HepG2 (cell line): ENCODE measurements around the gene FRRS1. TPM values are rescaled to one million over a fixed set of nuclear protein-coding genes. Genes with fewer than 3 reads are reported as not detected.

ENCODE experiments used
- CHD4 ChIP-seq: fragments of 200-600 bp; sonication (generic); IDR thresholded peaks from 2 replicates; pipeline ENCODE4 v1.7.0; 2017; ENCODE audit warnings: mild to moderate bottlenecking, low read length, borderline replicate concordance
- DNMT1 ChIP-seq: sonication (generic); formaldehyde crosslinking; IDR thresholded peaks from 2 replicates; pipeline ENCODE4 v1.5.1; 2020; ENCODE audit warnings: mild to moderate bottlenecking, missing genetic modification reagents
- FOXJ3 ChIP-seq: sonication (generic); formaldehyde crosslinking; IDR thresholded peaks from 2 replicates; pipeline ENCODE4 v1.4.0; 2020; ENCODE audit warnings: missing genetic modification reagents, mild to moderate bottlenecking, borderline replicate concordance
- FOXO1 ChIP-seq: sonication (generic); formaldehyde crosslinking; IDR thresholded peaks from 2 replicates; pipeline ENCODE4 v1.4.0; 2020; ENCODE audit warnings: missing genetic modification reagents
- HMG20A ChIP-seq: IDR thresholded peaks from 2 replicates; pipeline ENCODE4 v1.6.1; 2016; ENCODE audit warnings: borderline replicate concordance
- HNRNPH1 ChIP-seq: fragments of 200-400 bp; formaldehyde crosslinking; optimal IDR thresholded peaks from 2 replicates; pipeline ENCODE3; 2017; ENCODE audit warnings: mild to moderate bottlenecking, low read depth, low read length
- KLF9 ChIP-seq: IDR thresholded peaks from 2 replicates; pipeline ENCODE4 v1.6.1; 2016; ENCODE audit warnings: low read depth
- NFIB ChIP-seq: sonication (generic); formaldehyde crosslinking; IDR thresholded peaks from 2 replicates; pipeline ENCODE4 v1.9.0; 2021; ENCODE audit warnings: missing genetic modification reagents, mild to moderate bottlenecking, borderline replicate concordance
- NFIC ChIP-seq: IDR thresholded peaks from 2 replicates; pipeline ENCODE4 v1.6.1; 2012; ENCODE audit warnings: mild to moderate bottlenecking, low read length, inconsistent platforms
- PPARG ChIP-seq: conservative IDR thresholded peaks from 2 replicates; pipeline ENCODE4 v1.6.1; 2016; ENCODE audit warnings: missing biosample characterization, missing genetic modification reagents
- SALL1 ChIP-seq: sonication (generic); formaldehyde crosslinking; IDR thresholded peaks from 2 replicates; pipeline ENCODE4 v1.8.0; 2022; ENCODE audit warnings: mild to moderate bottlenecking, missing genetic modification reagents
- SOX13 ChIP-seq, 3 experiments: fragments of 450-650 bp in 1 of 3; sonication (generic) in 1 of 3; formaldehyde crosslinking in 1 of 3; IDR thresholded peaks in 2 of 3; conservative IDR thresholded peaks in 1 of 3; 2 replicates each; pipeline versions ENCODE4 v1.5.0 to v1.6.1; 2016 to 2020; ENCODE audit warnings: antibody characterized with exemption in 1 of 3, mild to moderate bottlenecking in 1 of 3, missing compliant biosample characterization in 1 of 3, missing genetic modification reagents in 1 of 3, moderate library complexity in 1 of 3
- STAG1 ChIP-seq: sonication (generic); formaldehyde crosslinking; IDR thresholded peaks from 2 replicates; pipeline ENCODE4 v1.4.0; 2020; ENCODE audit warnings: missing genetic modification reagents
- TOE1 ChIP-seq: sonication (generic); formaldehyde crosslinking; IDR thresholded peaks from 2 replicates; pipeline ENCODE4 v1.4.0; 2020; ENCODE audit warnings: mild to moderate bottlenecking, missing genetic modification reagents
- TRIM24 ChIP-seq: sonication (generic); formaldehyde crosslinking; IDR thresholded peaks from 2 replicates; pipeline ENCODE4 v1.8.0; 2022; ENCODE audit warnings: mild to moderate bottlenecking, missing genetic modification reagents
- ZFP36L2 ChIP-seq: sonication (generic); formaldehyde crosslinking; IDR thresholded peaks from 2 replicates; pipeline ENCODE4 v1.4.0; 2020; ENCODE audit warnings: missing genetic modification reagents
- ZKSCAN8 ChIP-seq: IDR thresholded peaks from 2 replicates; pipeline ENCODE4 v1.6.1; 2016; ENCODE audit warnings: borderline replicate concordance, missing genetic modification reagents, missing compliant biosample characterization
- ZNF335 ChIP-seq: sonication (generic); formaldehyde crosslinking; IDR thresholded peaks from 2 replicates; pipeline ENCODE4 v1.4.0; 2020; ENCODE audit warnings: missing genetic modification reagents
- ZNF850 ChIP-seq: sonication (generic); formaldehyde crosslinking; conservative IDR thresholded peaks from 2 replicates; pipeline ENCODE4 v1.9.0; 2021; ENCODE audit warnings: mild to moderate bottlenecking, missing genetic modification reagents
- ZSCAN30 ChIP-seq: sonication (generic); formaldehyde crosslinking; IDR thresholded peaks from 2 replicates; pipeline ENCODE4 v1.5.0; 2020; ENCODE audit warnings: mild to moderate bottlenecking, missing genetic modification reagents
- polyA plus RNA-seq, 8 experiments: library from polyadenylated mRNA; depleted of rRNA in 3 of 8; stranded (reverse) in 7 of 8; unstranded in 1 of 8; fragments of >200 nt; fragmentation: Illumina TruSeq in 4 of 8; extraction: Trizol in 4 of 8; gene quantifications; 2 replicates each; pipeline versions ENCODE4 v1.2.1 to v1.2.3, GENCODE V29; 2011 to 2016; ENCODE audit warnings: low read depth in 4 of 8, missing spikeins in 1 of 8, mixed read lengths in 1 of 8; ENCODE audit not compliant: insufficient read depth in 1 of 8
- total RNA-seq, 5 experiments: library from RNA; depleted of rRNA; stranded (reverse); fragments of >200 nt; fragmentation: Illumina TruSeq; extraction: Trizol; gene quantifications; 2 replicates each; pipeline ENCODE4 v1.2.3, GENCODE V29; 2016; ENCODE audit warnings: low read depth in 1 of 5
- TF ChIP-seq, protein P1 (sequence below): sonication (generic); formaldehyde crosslinking; IDR thresholded peaks from 2 replicates; pipeline ENCODE4 v1.4.0; 2020; ENCODE audit warnings: missing genetic modification reagents
- TF ChIP-seq, protein P2 (sequence below): sonication (generic); formaldehyde crosslinking; IDR thresholded peaks from 2 replicates; pipeline ENCODE4 v1.8.1; 2023; ENCODE audit warnings: mild to moderate bottlenecking, missing genetic modification reagents
- TF ChIP-seq, protein P3 (sequence below): sonication (generic); formaldehyde crosslinking; IDR thresholded peaks from 2 replicates; pipeline ENCODE4 v1.5.0; 2020; ENCODE audit warnings: missing genetic modification reagents, mild to moderate bottlenecking, borderline replicate concordance
- TF ChIP-seq, protein P4 (sequence below): sonication (generic); formaldehyde crosslinking; IDR thresholded peaks from 2 replicates; pipeline ENCODE4 v1.9.0; 2021; ENCODE audit warnings: missing genetic modification reagents, mild to moderate bottlenecking, borderline replicate concordance

Gene FRRS1
- total and polyA plus RNA-seq, 2 of the 13 experiments (the other 11 are each of a cell fraction or from before 2014, with no cell fraction given) = 22.6 to 23.4 TPM

DNA sequence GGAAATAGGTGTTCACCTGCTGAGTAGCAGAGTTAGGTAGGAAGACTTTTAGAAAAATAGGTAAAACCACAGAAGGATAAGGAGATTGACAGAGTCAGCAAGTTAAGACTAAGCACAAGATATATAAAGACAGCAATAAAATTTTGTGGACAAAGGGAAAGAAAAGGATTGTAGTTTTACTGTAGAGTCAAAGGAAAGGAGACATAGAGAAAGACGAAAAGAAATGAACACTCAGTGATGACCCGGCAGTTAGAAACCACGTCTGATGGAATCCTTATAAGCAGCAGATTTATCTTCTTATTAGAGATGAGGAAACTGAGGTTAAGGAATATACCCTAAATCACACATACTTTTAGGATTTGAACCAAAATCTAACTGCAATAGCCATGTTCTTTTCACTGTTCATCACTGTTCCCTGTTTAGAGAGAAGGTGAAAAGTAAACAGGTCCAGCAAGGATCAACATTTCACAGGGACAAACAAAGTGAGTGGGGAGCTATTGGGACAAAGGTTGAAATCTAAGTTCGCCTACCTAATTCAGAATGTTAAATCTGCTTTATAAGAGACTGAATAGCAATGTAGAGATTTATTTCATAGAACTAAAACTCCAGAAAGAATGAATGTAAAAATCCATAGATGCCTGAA, 6.8 kb downstream of the FRRS1 start (continued):
- TF ChIP-seq, protein P1, sequence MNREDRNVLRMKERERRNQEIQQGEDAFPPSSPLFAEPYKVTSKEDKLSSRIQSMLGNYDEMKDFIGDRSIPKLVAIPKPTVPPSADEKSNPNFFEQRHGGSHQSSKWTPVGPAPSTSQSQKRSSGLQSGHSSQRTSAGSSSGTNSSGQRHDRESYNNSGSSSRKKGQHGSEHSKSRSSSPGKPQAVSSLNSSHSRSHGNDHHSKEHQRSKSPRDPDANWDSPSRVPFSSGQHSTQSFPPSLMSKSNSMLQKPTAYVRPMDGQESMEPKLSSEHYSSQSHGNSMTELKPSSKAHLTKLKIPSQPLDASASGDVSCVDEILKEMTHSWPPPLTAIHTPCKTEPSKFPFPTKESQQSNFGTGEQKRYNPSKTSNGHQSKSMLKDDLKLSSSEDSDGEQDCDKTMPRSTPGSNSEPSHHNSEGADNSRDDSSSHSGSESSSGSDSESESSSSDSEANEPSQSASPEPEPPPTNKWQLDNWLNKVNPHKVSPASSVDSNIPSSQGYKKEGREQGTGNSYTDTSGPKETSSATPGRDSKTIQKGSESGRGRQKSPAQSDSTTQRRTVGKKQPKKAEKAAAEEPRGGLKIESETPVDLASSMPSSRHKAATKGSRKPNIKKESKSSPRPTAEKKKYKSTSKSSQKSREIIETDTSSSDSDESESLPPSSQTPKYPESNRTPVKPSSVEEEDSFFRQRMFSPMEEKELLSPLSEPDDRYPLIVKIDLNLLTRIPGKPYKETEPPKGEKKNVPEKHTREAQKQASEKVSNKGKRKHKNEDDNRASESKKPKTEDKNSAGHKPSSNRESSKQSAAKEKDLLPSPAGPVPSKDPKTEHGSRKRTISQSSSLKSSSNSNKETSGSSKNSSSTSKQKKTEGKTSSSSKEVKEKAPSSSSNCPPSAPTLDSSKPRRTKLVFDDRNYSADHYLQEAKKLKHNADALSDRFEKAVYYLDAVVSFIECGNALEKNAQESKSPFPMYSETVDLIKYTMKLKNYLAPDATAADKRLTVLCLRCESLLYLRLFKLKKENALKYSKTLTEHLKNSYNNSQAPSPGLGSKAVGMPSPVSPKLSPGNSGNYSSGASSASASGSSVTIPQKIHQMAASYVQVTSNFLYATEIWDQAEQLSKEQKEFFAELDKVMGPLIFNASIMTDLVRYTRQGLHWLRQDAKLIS (CRISPR knock-in tag) = no peak
- TF ChIP-seq SALL1 (CRISPR knock-in tag) (no peak; the same call in 1 of the 2 replicates), NFIC (peak; percentile 61; the same call in 1 of the 2 replicates), DNMT1 (CRISPR knock-in tag) (no peak), CHD4 (no peak), SOX13 (IDR thresholded peaks at IDR 0.05) (no peak), SOX13 (CRISPR knock-in tag; conservative IDR thresholded peaks at IDR 0.05 in 1 of 2, IDR thresholded peaks at IDR 0.05 in 1 of 2) (peak in 1 of 2 experiments; percentile 72; a peak in 2 of 4 replicates), PPARG (CRISPR knock-in tag) (peak; percentile 98), HMG20A (CRISPR knock-in tag) (peak; percentile 22; the same call in 1 of the 2 replicates), STAG1 (no peak), NFIB (no peak), FOXO1 (CRISPR knock-in tag) (peak; percentile 48; the same call in 1 of the 2 replicates), HNRNPH1 (no peak), ZKSCAN8 (no peak), ZNF335 (no peak), TRIM24 (CRISPR knock-in tag) (no peak), ZNF850 (CRISPR knock-in tag) (no peak), FOXJ3 (CRISPR knock-in tag) (no peak), ZSCAN30 (CRISPR knock-in tag) (no peak), ZFP36L2 (no peak), TOE1 (CRISPR knock-in tag) (no peak), KLF9 (no peak)
- TF ChIP-seq, protein P2, sequence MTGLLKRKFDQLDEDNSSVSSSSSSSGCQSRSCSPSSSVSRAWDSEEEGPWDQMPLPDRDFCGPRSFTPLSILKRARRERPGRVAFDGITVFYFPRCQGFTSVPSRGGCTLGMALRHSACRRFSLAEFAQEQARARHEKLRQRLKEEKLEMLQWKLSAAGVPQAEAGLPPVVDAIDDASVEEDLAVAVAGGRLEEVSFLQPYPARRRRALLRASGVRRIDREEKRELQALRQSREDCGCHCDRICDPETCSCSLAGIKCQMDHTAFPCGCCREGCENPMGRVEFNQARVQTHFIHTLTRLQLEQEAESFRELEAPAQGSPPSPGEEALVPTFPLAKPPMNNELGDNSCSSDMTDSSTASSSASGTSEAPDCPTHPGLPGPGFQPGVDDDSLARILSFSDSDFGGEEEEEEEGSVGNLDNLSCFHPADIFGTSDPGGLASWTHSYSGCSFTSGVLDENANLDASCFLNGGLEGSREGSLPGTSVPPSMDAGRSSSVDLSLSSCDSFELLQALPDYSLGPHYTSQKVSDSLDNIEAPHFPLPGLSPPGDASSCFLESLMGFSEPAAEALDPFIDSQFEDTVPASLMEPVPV (CRISPR knock-in tag) = no peak
- TF ChIP-seq, protein P3, sequence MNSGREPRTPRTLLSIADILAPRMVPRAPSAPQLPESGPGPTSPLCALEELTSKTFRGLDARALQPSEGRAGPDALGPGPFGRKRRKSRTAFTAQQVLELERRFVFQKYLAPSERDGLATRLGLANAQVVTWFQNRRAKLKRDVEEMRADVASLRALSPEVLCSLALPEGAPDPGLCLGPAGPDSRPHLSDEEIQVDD = no peak
- TF ChIP-seq, protein P4, sequence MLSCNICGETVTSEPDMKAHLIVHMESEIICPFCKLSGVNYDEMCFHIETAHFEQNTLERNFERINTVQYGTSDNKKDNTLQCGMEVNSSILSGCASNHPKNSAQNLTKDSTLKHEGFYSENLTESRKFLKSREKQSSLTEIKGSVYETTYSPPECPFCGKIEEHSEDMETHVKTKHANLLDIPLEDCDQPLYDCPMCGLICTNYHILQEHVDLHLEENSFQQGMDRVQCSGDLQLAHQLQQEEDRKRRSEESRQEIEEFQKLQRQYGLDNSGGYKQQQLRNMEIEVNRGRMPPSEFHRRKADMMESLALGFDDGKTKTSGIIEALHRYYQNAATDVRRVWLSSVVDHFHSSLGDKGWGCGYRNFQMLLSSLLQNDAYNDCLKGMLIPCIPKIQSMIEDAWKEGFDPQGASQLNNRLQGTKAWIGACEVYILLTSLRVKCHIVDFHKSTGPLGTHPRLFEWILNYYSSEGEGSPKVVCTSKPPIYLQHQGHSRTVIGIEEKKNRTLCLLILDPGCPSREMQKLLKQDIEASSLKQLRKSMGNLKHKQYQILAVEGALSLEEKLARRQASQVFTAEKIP (CRISPR knock-in tag) = no peak
